NCI-H2196 treated with DMSO at 0.1 percent for 48 hours (cell line): ENCODE data around the gene NPTXR.

ENCODE experiments used
- DNase-seq: peaks from one replicate; lab custom pipeline; 2025; ENCODE audit not compliant: unreplicated experiment; lab: John Stamatoyannopoulos, UW

NPTXR gene

DNA sequence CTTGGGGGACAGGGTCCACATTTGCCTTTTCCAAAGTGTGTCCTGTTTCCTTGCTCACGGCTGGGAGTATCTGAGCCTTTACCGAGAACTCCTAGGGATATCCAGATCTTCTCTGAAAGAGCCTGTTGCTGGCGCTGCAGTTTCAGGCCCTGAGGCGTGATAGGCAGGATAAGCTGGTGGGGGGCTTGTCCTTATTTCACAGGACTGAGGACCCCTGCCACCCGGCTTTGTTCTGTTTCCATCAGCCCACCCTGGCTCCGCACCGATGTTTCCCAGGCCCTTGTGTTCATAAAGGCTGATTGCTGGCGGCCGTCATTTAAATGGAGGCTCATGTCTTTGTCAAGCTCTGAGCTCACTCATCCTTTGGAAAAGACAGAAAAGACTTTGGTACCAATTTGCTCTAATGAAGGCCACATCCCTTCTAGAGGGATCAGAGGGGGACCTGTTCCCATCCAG, 9.4 kb upstream of the NPTXR start:
- DNase-seq: no peak

DNA sequence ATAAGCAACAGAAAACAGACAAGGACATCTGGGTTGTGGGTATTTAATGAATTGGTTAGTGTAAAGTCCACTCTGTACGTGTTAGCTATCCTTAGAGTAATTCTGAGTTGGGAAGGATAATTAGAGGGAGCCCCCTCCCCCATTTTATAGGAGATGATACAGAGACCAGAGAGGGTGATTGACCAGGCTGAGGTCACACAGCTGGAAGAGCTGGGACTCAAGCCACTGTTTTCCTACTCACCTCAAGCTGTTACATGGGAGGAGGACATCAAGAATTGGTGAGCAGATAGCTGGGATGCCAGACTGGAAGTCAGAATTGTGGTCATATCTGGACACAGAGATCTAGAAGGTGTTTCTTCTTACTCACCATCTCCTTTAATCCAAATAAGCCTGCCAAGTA, 8.7 kb upstream of the NPTXR start:
- DNase-seq: no peak

DNA sequence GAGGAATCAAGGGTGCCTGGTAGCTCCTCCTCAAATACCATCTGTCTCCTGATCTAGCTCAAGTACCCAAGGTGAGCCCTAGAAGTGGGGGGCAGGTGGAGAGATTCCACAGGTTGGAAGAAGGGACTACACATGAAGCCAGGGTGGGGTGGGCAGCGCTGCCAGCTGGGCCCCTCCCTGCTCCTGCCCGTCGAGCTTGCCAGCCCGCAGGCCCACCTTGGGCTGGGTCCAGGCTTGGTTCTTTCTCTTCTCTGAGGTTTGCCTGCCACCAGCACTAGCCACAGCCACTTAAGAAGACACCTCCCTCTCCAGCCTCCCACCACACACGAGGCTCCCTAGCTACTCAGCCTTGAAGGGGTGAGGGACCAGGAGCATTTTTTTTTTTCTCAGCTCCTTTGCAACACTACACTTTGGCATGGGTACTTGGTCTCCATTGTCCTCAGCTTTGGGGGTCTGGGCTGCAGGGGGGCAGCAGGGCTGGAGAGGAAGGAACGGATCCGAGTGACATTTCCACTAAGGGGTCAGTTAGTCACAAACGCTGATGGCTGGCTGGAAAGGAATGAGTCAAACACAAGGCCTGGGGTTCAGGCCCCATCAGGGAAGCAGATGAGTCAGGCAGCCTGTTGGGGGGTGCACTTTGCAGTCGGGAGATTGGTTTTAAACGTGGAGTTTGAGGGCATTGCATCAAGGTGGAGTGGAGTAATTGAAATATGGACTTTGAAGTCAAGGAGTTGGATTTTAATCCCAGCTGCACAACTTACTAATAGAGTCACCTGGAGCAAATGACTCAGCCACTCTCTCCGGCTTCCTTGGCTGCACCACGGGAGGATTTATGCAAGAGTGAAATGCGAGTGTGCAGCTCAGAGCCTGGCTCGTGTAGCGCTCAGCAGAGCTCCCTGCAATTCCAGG, 7.4 kb upstream of the NPTXR start:
- no peak for DNase-seq

DNA sequence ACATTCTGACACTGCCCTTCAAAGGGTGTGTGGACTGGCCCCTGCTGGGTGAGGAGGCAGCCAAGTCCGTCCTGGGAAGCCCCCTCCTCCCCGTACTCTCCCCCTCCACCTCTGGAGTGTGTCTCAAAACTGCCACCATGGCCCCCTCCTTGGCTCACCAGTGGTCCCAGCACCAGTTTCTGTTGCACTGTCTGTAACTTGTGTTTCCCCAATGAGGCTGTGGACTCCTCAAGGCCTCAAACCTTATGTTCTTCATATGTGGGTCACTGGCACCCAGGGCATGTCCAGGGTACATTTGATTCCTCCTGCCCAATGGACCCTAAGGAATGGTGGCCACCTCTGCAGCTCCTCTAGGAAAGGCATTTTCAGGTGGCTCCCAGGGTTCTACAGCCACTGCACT, 6.6 kb upstream of the NPTXR start:
- no peak for DNase-seq

DNA sequence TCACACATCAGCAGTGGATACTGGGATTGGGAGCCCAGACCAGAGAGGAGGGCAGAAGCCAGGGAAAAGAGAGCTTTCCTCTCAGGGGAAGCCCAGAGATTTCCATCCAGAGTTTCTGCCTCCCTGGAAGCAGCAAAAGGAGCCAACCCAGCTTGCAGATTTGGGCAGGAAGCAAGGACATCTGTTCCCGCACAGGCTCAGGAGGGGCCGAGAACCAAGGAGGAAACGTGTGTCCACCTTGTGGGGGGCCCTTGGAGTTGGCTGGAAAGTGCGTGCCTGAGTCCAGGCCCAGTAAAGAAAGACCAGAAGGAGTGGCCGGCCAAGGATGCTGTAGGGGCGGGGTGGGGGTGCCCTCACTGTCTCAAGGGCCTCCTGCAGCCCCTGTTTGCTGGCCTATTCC, 6.0 kb upstream of the NPTXR start:
- no peak for DNase-seq

DNA sequence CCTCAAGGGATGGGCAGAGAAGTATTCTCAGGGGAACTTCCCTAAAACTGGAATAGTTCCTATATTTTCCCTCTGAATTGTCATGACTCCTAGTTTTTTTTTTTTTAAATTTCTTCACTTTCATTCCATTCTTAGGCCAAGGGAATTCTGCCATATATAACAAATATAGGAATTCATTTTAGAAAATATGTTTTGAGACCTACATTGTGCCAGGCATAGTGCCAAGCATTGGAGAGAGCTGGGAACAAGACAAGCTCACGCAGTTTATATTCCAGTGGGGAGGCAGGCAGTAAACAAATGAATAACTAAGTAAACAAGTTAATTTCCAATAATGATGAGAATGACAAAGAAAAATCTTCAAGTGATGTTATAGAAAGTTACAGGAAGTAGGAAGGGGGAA, 2.6 kb upstream of the NPTXR start:
- DNase-seq: no peak

DNA sequence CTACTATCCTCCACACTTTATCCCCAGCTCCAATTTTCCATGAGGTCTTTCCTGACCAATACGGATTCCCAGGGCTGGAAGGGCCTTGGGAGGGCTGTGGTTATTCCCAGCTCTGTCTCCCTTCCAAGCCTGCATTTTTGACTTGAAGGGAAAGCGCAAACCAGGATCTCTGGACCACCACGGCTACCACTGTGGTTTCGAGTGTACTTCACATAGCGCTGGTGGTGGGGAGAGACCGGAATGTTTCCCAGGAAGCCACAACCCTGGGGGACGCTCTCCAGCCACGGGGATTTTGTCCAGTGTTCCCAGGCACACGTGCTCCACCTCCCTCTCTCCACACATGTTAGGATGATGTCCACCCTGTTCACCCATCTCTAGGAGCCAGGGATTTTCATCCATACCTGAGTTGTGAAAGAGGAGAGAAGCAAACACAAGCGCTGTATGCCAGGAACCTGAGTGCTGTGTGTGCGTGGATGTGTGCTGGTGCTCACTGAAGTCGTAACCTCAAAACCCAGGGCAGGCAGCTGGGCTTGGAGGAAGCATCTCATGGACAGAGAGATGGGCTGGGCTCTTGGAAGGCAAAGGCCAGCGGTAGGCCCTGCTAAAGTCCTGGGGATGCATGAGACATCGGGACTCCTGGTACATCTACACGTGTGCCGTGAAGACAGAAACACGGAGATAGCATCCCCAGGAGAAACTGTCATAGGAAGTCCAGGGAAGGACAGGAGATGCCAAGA, 1.3 kb upstream of the NPTXR start:
- no peak for DNase-seq

DNA sequence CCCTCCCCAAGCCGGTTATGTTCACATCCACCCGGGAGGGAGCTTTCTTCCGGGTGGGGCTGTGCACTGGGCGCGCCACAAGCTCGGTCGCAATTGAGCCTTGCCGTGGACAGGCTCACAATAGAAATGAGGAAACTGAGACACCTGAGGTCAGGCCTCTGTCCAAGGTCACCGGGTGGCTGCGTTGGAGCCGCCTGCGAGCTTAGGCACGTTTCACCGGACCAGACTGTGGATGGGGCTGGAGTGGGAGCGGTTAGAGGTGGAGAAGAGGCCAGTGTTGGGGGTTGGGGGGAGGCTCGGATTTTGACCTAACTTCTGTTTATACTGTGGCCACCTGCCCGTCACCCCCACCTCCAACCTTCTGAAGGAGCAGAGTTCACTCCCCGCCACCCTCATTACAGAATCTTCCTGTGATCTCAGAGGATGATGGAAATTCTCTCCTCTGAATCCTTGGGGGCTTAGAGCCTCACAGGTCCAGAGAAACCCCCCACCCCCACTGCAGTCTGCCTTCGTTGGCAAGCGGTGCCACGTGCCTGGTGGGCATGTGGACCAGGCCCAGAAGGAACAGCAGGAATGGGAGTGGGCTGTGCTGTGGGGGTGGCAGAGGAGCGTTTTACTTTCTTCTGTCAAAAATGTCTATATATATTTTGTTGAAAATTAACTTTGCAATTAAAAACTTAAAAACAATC, 631 bp upstream of the NPTXR start:
- no peak for DNase-seq

DNA sequence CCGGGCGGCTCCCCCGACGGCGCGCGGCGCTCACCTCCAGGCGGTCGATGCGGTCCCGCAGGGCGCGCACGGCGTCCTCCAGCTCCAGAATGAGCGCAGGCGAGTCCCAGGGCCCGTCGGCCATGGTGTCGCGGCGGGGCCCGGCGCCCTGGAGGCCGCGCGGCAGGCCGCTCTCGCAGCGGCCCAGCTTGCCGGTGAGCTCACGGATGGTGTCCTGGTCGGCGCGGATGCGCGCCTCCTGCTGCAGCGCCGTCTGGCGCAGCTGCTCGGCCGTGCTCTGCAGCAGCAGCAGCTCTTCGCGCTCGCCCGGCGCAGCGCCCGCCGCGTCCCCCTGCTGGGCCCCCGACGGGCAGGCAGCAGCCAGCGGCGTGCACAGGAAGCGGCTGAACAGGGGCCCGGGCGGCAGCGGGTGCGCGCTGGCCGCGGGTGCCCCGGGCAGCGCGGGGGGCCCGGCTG, 599 bp downstream of the NPTXR start:
- no peak for DNase-seq

DNA sequence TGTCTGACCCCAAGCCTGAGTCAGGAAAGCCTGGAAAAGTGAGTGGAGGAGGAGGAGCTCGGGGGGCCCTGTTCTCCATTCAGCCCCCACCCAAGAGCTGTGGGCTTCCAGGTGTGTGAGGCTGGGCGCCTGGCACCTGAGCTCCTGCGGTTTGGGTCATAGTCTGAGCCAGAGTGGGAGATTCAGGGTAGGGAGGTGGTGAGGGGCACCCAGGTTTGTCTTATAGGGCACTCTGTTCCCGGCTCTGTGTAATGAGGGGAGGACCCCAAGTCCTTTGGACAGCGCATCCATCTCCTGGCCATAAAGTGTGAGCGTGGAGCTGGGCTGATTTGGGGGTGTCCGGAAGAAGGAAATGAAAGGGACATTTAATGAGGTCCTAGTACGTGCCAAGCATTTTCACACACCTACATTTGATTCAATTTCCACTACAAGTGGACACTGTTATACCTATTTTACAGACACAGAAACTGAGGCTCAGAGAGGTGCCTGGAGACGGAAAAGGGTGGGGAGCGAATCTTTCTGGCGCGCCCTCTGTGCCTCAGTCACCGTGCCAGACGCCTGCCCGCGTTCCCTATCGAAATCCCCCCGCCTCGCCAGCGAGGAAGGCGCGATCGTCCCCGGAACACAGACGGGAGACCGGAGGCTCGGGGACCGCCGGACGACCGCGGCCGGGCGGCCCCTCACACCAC, 1.2 kb downstream of the NPTXR start:
- DNase-seq: no peak

DNA sequence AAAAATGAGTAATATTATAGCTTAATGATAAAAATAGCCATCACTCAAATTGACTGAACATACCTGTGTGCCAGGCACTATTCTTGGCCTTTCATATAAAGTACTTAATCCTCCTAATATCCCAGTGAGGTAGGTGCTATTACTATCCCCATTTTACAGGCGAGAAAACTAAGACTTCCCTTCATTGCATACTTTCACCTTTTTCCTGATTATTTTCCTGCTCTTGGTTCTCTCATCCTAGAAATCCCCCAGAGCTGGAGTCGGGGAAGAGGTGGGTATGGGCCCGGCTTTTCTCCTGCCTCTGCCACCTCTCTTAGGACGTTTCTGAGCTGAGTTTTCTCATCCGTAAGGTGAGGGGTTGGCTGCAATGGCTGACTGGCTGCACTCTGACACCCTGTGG, 2.2 kb downstream of the NPTXR start:
- no peak for DNase-seq

DNA sequence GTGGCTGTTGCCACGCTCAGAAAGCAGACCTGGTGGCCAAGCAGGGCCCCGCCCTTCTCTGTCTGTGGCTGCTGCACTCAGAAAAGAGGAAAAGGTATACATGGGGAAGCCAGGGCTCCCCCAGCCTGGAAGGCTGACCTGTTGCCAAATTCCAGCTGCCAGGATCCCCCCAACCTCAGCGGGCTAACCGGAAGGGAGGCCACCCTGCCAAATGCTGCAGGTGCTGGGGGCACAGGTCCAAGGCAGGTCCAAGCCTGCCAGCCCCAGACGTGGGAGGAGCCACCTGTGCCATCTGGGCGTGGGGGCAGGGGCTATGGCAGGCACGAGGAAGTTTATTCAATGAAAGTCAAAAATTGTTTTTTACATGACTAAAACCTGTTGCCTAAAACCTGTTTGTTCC, 2.6 kb downstream of the NPTXR start:
- DNase-seq: no peak

DNA sequence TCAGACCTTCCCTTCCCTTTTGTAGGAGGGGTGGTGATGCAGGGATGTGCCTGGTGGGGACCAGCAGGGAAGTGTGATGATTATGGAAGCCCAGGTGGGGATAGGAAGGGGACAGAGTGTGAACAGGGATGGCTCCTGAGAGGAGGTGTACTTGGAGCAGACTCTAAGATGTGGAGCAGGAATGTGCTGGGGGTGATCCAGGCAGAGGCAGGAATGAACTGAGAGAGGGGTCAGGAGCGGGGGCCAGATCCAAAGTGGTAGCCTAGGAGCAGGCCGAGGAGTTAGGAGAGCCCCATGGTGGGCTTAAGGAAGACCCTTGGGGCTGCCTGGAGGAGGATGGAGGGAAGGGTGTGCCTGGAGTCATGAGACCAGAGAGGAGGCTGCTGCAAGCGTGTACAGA, 3.7 kb downstream of the NPTXR start:
- no peak for DNase-seq

DNA sequence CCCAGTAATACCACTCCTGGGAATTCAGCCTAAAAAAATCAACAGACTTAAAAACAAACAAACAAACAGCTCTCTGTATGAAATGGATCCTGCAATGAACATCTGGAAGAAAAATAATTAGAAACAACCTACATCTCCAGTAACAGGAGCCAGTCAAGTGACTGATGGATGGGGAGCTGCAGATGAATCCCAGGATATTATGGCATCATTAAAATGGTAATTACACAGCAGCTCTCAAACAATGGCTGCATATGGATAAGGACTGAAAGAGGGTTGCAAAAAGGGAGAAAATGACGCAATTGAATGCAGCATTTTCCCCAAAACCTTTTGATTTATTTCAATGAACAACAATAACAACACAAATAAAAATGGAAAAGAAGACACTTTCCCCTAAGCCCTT, 4.1 kb downstream of the NPTXR start:
- DNase-seq: no peak

DNA sequence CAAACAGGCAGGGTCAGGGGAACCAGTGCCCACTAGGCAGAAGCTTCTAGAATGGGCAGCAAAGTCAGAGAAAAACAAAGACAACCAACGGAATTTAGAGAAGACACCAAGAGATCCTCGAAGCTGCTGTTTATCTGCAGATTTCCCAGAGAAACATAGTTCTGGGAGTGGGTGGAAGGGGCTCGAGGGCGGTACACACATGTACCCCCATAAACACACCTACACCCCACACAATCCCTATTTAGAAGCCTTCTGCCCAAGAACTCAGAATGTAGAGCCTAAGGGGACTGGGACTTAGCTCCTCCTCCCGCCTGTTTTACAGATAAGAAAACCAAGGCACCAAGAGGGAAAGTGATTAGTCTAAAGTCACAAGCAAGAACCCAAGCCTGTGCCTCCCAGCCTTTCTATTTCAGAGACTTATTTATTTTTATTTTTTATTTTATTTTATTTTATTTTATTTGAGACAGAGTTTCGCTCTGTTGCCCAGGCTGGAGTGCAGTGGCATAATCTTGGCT, 6.4 kb downstream of the NPTXR start:
- DNase-seq: no peak

DNA sequence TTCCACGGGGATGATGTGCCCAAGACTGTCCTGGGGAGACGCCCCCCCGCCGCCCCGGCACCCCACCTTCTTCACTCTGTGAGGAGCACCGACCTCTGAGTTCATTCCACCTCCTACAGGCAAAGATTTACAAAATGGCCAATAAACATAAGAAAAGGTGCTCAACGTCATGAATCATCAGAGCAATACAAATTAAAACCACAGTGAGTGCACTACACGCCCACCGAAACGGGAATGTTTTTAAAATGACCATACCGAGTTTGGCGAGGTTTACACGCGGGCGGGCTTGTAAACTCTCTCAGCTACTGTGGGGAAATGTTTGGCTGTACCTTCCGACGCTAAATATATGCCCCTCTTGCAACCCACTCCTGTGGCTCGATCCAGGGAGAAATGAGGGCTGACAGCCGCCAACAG, 7.9 kb downstream of the NPTXR start:
- DNase-seq: no peak

DNA sequence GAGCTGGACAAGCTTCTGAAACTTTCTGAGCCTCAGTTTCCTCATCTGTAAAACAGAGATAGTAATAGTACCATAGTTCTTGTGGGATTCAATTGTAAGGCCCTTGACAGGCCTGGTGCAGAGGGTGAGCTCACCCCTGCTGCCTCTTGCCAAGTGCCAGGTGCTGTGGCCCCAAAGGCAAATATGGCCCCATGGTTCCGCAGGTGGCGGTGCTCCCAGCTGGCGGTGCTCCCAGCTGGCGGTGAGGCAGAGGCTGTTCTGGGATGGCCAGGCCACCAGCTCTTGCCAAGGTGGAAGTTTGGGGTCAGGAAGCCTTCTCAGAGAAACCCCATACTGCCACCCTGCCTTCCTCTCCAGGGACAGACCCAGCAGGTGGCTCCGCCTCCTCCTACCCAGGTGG, 8.8 kb downstream of the NPTXR start:
- no peak for DNase-seq

DNA sequence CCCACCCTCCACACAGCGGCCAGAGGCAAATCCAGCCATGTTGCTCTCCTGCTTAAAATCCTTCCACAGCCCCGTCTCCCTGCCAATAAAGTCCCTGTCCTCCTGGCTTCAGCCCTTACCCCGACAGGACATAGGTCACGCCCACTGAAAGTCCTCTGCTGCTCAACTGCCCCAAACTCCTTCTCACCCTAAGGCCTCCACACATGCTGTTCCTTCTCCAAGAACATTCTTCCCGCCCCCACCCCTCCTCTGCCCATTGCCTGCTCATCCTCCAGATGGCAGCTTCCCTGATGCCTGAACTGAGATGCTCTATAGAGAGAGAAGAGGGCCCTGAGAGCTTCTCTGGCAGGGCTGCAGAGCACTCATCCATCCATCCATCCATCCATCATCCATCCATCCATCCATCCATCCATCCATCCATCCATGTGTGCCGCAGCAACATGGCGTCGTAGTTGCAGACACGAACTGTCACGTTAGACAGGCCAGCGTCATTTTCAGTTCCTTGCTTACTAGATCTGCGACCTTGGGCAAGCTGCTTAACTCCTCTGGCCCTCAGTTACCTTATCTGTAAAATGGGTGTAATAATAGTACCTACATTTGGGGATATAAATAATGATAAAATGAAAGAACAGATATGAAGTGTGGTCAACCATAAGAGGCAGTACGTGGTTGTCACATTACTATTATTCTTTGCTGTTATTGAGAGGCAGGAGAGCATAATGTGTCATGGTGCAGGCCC, 9.4 kb downstream of the NPTXR start:
- DNase-seq: no peak

DNA sequence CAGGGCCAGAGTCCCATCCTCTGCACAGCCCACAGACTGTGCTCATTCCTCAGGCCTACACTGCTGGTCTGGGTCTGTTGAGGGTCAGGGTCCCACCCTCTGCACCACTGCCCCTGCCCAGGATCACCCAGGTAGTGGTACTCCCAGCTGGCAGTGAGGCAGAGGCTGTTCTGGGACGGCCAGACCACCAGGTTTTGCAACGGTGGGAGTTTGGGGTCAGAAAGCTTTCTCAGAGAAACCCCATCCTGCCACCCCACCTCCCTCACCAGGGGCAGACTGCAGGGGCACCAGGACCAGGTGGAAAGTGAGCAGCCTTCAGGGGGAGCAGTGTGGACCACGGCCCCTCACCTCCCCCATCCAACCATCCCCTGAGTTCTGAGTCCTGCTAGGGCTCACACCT, 10.8 kb downstream of the NPTXR start:
- DNase-seq: no peak
